WTC11 (cell line): Measurements from ENCODE around the gene CD6. TPM values are rescaled to one million over a fixed set of nuclear protein-coding genes. Genes with fewer than 3 reads are reported as not detected.

ENCODE experiments used
- ATAC-seq: fragments of 200-7000 bp; cut with Tn5 transposase; 2 replicates; pipeline ENCODE4 v1.10.0; 2021; ENCODE audit warnings: mild to moderate bottlenecking, moderate library complexity
- CTCF ChIA-PET: fragments of 300-600 bp; sonication (Branson Sonifier 250); formaldehyde crosslinking; loops from one replicate; lab custom pipeline; 2021; ENCODE audit warnings: antibody characterized with exemption; lab: Charles Lee
- POLR2A ChIA-PET: fragments of 350-600 bp; sonication (Branson Sonifier 250); formaldehyde crosslinking; loops from one replicate; lab custom pipeline; 2021; ENCODE audit warnings: antibody characterized with exemption; lab: Charles Lee
- DNase-seq: peaks from one replicate; pipeline ENCODE4 v3.0.0; 2021; ENCODE audit warnings: low spot score
- H3K27ac Mint-ChIP-seq: 2 replicates; pipeline ENCODE4 v1.8.0; 2021; ENCODE audit warnings: mixed read lengths
- H3K27me3 Mint-ChIP-seq: 2 replicates; pipeline ENCODE4 v1.8.0; 2021; ENCODE audit warnings: low read depth, mild to moderate bottlenecking, moderate library complexity, mixed read lengths
- H3K36me3 Mint-ChIP-seq: 2 replicates; pipeline ENCODE4 v1.8.0; 2021; ENCODE audit warnings: mixed read lengths
- H3K4me1 Mint-ChIP-seq: 2 replicates; pipeline ENCODE4 v1.8.0; 2022; ENCODE audit warnings: mixed read lengths
- H3K4me3 Mint-ChIP-seq: 2 replicates; pipeline ENCODE4 v1.8.0; 2021; ENCODE audit warnings: mild to moderate bottlenecking, moderate library complexity, mixed read lengths
- H3K9me3 Mint-ChIP-seq: 2 replicates; pipeline ENCODE4 v1.8.0; 2021; ENCODE audit warnings: mixed read lengths
- CBFB ChIP-seq: sonication (generic); formaldehyde crosslinking; IDR thresholded peaks from 2 replicates; pipeline ENCODE4 v1.8.1; 2022; ENCODE audit warnings: mild to moderate bottlenecking, low read depth, missing genetic modification reagents
- GABPB1 ChIP-seq: sonication (generic); formaldehyde crosslinking; IDR thresholded peaks from 2 replicates; pipeline ENCODE4 v1.8.1; 2023; ENCODE audit warnings: mild to moderate bottlenecking, missing genetic modification reagents
- GTF2I ChIP-seq: fragments of 250-450 bp; sonication (Bioruptor Pico); conservative IDR thresholded peaks from 2 replicates; pipeline ENCODE4 v1.4.0; 2021; ENCODE audit warnings: mild to moderate bottlenecking
- HMGA2 ChIP-seq: fragments of 250-450 bp; sonication (Bioruptor Pico); IDR thresholded peaks from 2 replicates; pipeline ENCODE4 v1.4.0; 2021; ENCODE audit warnings: mild to moderate bottlenecking, moderate library complexity
- JAZF1 ChIP-seq: fragments of 250-450 bp; sonication (Bioruptor Pico); IDR thresholded peaks from 2 replicates; pipeline ENCODE4 v1.9.0; 2021; ENCODE audit warnings: moderate library complexity, mild to moderate bottlenecking, inconsistent platforms
- MXD4 ChIP-seq: fragments of 250-450 bp; sonication (Bioruptor Pico); IDR thresholded peaks from 2 replicates; pipeline ENCODE4 v1.8.0; 2021; ENCODE audit warnings: mild to moderate bottlenecking, moderate library complexity, borderline replicate concordance
- MYBL2 ChIP-seq: sonication (generic); formaldehyde crosslinking; IDR thresholded peaks from 2 replicates; pipeline ENCODE4 v1.8.1; 2023; ENCODE audit warnings: mild to moderate bottlenecking, moderate library complexity, missing genetic modification reagents
- RELA ChIP-seq: sonication (generic); formaldehyde crosslinking; IDR thresholded peaks from 2 replicates; pipeline ENCODE4 v1.8.1; 2022; ENCODE audit warnings: missing genetic modification reagents, mild to moderate bottlenecking, borderline replicate concordance
- RORB ChIP-seq: fragments of 250-450 bp; sonication (Bioruptor Pico); IDR thresholded peaks from 2 replicates; pipeline ENCODE4 v1.9.0; 2021; ENCODE audit warnings: mild to moderate bottlenecking
- SP1 ChIP-seq: sonication (generic); formaldehyde crosslinking; conservative IDR thresholded peaks from 2 replicates; pipeline ENCODE4 v1.8.1; 2022; ENCODE audit warnings: missing genetic modification reagents
- TCF7 ChIP-seq: sonication (generic); formaldehyde crosslinking; IDR thresholded peaks from 2 replicates; pipeline ENCODE4 v1.8.0; 2022; ENCODE audit warnings: mild to moderate bottlenecking, low read depth, missing genetic modification reagents, moderate library complexity
- TEAD1 ChIP-seq: sonication (generic); formaldehyde crosslinking; IDR thresholded peaks from 2 replicates; pipeline ENCODE4 v1.8.0; 2022; ENCODE audit warnings: mild to moderate bottlenecking, missing genetic modification reagents
- TP53 ChIP-seq: sonication (generic); formaldehyde crosslinking; IDR thresholded peaks from 2 replicates; pipeline ENCODE4 v1.8.1; 2023; ENCODE audit warnings: mild to moderate bottlenecking, missing genetic modification reagents
- ZNF121 ChIP-seq: sonication (generic); formaldehyde crosslinking; IDR thresholded peaks from 2 replicates; pipeline ENCODE4 v1.8.0; 2023; ENCODE audit warnings: missing genetic modification reagents
- ZNF232 ChIP-seq: sonication (generic); formaldehyde crosslinking; IDR thresholded peaks from 2 replicates; pipeline ENCODE4 v1.8.0; 2022; ENCODE audit warnings: mild to moderate bottlenecking, missing genetic modification reagents
- ZNF416 ChIP-seq: fragments of 250-450 bp; sonication (Bioruptor Pico); IDR thresholded peaks from 2 replicates; pipeline ENCODE4 v1.9.0; 2021; ENCODE audit warnings: mild to moderate bottlenecking, inconsistent platforms
- total RNA-seq: library from RNA; stranded (reverse); gene quantifications from 3 replicates; pipeline ENCODE4 v1.2.3, GENCODE V29; 2021
- TF ChIP-seq, protein P1 (sequence below): sonication (generic); formaldehyde crosslinking; IDR thresholded peaks from 2 replicates; pipeline ENCODE4 v1.8.0; 2023; ENCODE audit warnings: mild to moderate bottlenecking, missing genetic modification reagents
- TF ChIP-seq, protein P2 (sequence below): fragments of 250-450 bp; sonication (Bioruptor Pico); IDR thresholded peaks from 2 replicates; pipeline ENCODE4 v2.1.2; 2022; ENCODE audit warnings: mild to moderate bottlenecking, moderate library complexity
- TF ChIP-seq, protein P3 (sequence below): sonication (generic); formaldehyde crosslinking; IDR thresholded peaks from 2 replicates; pipeline ENCODE4 v1.8.1; 2022; ENCODE audit warnings: mild to moderate bottlenecking, moderate library complexity, missing genetic modification reagents
- TF ChIP-seq, protein P4 (sequence below): sonication (generic); formaldehyde crosslinking; IDR thresholded peaks from 2 replicates; pipeline ENCODE4 v1.8.0; 2022; ENCODE audit warnings: mild to moderate bottlenecking, missing genetic modification reagents
- TF ChIP-seq, protein P5 (sequence below): sonication (generic); formaldehyde crosslinking; IDR thresholded peaks from 2 replicates; pipeline ENCODE4 v1.8.0; 2022; ENCODE audit warnings: mild to moderate bottlenecking, missing genetic modification reagents

CD6 gene
- total RNA-seq, 1 experiment from 2014 or later, result 1.0 TPM

DNA sequence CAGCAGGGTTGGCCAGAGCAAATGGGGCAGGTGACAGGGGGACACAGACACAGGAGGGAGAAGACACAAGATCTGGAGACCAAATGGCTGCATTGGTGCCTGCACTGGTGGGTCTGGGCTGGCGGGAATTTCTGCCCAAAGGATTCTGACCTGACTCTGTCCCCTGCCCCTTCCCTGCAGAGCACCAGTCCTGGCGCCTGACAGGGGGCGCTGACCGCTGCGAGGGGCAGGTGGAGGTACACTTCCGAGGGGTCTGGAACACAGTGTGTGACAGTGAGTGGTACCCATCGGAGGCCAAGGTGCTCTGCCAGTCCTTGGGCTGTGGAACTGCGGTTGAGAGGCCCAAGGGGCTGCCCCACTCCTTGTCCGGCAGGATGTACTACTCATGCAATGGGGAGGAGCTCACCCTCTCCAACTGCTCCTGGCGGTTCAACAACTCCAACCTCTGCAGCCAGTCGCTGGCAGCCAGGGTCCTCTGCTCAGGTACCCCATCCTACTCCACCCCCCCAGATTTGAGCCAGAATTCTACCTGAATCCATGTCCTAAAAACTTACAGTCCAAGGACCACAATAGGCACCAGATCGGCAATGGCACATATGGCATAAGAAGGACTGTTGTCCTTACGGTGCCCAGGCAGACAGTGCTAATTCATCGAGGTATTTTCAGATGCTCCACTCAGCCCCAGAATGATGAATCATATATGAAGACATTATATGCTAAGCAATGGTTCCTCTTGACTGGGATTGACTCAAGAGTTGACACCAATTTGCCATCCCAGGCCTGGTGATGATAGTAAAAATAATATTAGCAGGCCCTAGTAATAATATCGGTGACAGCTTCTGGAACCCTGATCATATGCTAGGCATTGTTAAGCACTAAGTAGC lies 38.2 kb downstream of the CD6 start (continued):
- TF ChIP-seq ZNF121 (CRISPR knock-in tag) (no peak), GTF2I (no peak), MYBL2 (CRISPR knock-in tag) (no peak), TCF7 (CRISPR knock-in tag) (no peak), RELA (CRISPR knock-in tag) (no peak)
- TF ChIP-seq, protein P1, sequence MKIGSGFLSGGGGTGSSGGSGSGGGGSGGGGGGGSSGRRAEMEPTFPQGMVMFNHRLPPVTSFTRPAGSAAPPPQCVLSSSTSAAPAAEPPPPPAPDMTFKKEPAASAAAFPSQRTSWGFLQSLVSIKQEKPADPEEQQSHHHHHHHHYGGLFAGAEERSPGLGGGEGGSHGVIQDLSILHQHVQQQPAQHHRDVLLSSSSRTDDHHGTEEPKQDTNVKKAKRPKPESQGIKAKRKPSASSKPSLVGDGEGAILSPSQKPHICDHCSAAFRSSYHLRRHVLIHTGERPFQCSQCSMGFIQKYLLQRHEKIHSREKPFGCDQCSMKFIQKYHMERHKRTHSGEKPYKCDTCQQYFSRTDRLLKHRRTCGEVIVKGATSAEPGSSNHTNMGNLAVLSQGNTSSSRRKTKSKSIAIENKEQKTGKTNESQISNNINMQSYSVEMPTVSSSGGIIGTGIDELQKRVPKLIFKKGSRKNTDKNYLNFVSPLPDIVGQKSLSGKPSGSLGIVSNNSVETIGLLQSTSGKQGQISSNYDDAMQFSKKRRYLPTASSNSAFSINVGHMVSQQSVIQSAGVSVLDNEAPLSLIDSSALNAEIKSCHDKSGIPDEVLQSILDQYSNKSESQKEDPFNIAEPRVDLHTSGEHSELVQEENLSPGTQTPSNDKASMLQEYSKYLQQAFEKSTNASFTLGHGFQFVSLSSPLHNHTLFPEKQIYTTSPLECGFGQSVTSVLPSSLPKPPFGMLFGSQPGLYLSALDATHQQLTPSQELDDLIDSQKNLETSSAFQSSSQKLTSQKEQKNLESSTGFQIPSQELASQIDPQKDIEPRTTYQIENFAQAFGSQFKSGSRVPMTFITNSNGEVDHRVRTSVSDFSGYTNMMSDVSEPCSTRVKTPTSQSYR (CRISPR knock-in tag), result no peak
- TF ChIP-seq, protein P2, sequence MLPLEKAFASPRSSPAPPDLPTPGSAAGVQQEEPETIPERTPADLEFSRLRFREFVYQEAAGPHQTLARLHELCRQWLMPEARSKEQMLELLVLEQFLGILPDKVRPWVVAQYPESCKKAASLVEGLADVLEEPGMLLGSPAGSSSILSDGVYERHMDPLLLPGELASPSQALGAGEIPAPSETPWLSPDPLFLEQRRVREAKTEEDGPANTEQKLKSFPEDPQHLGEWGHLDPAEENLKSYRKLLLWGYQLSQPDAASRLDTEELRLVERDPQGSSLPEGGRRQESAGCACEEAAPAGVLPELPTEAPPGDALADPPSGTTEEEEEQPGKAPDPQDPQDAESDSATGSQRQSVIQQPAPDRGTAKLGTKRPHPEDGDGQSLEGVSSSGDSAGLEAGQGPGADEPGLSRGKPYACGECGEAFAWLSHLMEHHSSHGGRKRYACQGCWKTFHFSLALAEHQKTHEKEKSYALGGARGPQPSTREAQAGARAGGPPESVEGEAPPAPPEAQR (CRISPR knock-in tag), result no peak

DNA sequence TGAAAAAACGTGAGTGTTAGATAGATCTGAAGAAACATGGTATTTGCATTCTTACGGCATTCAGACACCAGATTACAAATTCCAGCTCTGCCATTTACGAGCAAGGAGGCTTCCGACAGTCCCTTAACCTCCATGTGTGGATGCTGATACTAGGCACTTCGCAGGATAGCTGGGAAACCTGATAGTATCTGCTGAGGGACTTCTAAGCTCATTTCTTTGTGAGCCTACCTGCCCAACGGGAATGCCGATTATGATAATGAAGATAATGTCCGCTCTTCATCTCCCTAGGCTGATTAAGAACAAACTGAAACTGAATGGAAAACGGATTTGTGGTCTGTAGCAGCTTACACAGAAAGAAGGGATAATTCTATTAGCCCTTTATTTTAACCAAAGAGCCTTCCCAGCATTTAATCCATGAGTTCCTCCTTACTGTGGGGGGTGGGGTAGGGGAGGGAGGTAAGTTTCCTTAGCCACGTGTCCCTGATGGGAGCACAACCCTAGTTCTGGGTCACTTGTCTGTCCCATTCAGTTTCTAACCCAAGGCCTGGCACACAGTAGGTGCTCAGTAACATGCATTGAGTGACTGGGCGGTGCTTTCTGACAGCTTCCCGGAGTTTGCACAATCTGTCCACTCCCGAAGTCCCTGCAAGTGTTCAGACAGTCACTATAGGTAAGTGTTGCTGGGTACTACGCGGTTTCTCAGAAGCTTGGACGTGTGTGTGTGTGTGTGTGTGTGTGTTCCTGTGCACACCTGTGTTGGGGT lies 39.2 kb downstream of the CD6 start:
- no peaks in the 10 kb centered on the region for H3K36me3 Mint-ChIP-seq
- no peak for DNase-seq
- peaks cover 7% of the 10 kb centered on the region for H3K4me1 Mint-ChIP-seq
- TF ChIP-seq, protein P3, sequence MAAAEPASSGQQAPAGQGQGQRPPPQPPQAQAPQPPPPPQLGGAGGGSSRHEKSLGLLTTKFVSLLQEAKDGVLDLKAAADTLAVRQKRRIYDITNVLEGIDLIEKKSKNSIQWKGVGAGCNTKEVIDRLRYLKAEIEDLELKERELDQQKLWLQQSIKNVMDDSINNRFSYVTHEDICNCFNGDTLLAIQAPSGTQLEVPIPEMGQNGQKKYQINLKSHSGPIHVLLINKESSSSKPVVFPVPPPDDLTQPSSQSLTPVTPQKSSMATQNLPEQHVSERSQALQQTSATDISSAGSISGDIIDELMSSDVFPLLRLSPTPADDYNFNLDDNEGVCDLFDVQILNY, result no peak
- TF ChIP-seq JAZF1 (CRISPR knock-in tag), result no peak
- no peak for TF ChIP-seq TP53
- TF ChIP-seq, protein P4, sequence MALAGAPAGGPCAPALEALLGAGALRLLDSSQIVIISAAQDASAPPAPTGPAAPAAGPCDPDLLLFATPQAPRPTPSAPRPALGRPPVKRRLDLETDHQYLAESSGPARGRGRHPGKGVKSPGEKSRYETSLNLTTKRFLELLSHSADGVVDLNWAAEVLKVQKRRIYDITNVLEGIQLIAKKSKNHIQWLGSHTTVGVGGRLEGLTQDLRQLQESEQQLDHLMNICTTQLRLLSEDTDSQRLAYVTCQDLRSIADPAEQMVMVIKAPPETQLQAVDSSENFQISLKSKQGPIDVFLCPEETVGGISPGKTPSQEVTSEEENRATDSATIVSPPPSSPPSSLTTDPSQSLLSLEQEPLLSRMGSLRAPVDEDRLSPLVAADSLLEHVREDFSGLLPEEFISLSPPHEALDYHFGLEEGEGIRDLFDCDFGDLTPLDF (CRISPR knock-in tag), result no peak
- no peak for TF ChIP-seq MXD4 (CRISPR knock-in tag)
- no peak for TF ChIP-seq ZNF416 (CRISPR knock-in tag)
- TF ChIP-seq ZNF232 (CRISPR knock-in tag), result no peak
- no peak for TF ChIP-seq GABPB1
- TF ChIP-seq TEAD1 (CRISPR knock-in tag), result no peak
- no peak for TF ChIP-seq TCF7 (CRISPR knock-in tag)
- TF ChIP-seq CBFB (CRISPR knock-in tag), result no peak
- TF ChIP-seq RELA (CRISPR knock-in tag), result no peak
- TF ChIP-seq, protein P5, sequence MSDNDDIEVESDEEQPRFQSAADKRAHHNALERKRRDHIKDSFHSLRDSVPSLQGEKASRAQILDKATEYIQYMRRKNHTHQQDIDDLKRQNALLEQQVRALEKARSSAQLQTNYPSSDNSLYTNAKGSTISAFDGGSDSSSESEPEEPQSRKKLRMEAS (CRISPR knock-in tag), result no peak
- TF ChIP-seq SP1 (CRISPR knock-in tag), result no peak
- TF ChIP-seq RORB (CRISPR knock-in tag), result no peak
- TF ChIP-seq HMGA2 (CRISPR knock-in tag), result no peak
- H3K27ac Mint-ChIP-seq, result no peak overlapping the region
- H3K4me3 Mint-ChIP-seq, result no peak overlapping the region
- ChIA-PET POLR2A (no interaction called here), CTCF (interaction anchor here (0.8 kb wide), 2 partner anchors 41 to 94 kb away, joined by 4 read pairs; no protein-coding TSS in a partner anchor)
- H3K27me3 Mint-ChIP-seq, result peaks cover 91% of the 10 kb centered on the region
- H3K9me3 Mint-ChIP-seq, result no peaks in the 10 kb centered on the region
- ATAC-seq, result no peak
